ENCODE measurements around the gene BRD7. TPM values are rescaled to one million over a fixed set of nuclear protein-coding genes. Genes with fewer than 3 reads are reported as not detected.

Gene BRD7
- total and polyA plus RNA-seq, 10 of the 15 experiments (the other 5 are each of a cell fraction or from before 2014, with no cell fraction given), result 16.9 to 74.7 (median 52.0) TPM

GRCh38 chr16:50326264-50326663, 42.5 kb downstream of the BRD7 start:
- no peaks in the 10 kb centered on the region for H4K20me1 ChIP-seq (ENCODE audit: control insufficient read depth, insufficient read depth)
- DNase-seq (ENCODE audit: low read depth, low spot score) (no peak), ATAC-seq (no peak), FAIRE-seq (no peak)
- no peaks in the 10 kb centered on the region for H3K9me3 ChIP-seq (replicated peaks; ENCODE audit: control insufficient read depth, insufficient read depth, low read length)
- H3K79me2 ChIP-seq (ENCODE audit: control insufficient read depth, insufficient read depth, low read length), result no peaks in the 10 kb centered on the region
- CTCF ChIA-PET, result interaction anchor here (0.6 to 5.6 kb wide), 16 partner anchors 11 to 480 kb away, joined by 3 to 51 read pairs (median 5); partner anchors contain the start of gene CNEP1R1
- H3K36me3 ChIP-seq (ENCODE audit: control insufficient read depth in 2 of 2, insufficient read depth in 2 of 2, low read length in 1 of 2), result peaks cover 18 to 30% of the 10 kb centered on the region in 2 experiments
- no peak overlapping the region for H2AFZ ChIP-seq (ENCODE audit: control insufficient read depth, low read depth, low read length)
- POLR2A ChIA-PET, result interaction anchor here (0.9 kb wide), 1 partner anchor 11 kb away, joined by 3 read pairs; no protein-coding TSS in a partner anchor
- H3K27me3 ChIP-seq (replicated peaks in 1 of 2; ENCODE audit: control insufficient read depth in 2 of 2, insufficient read depth in 2 of 2, low read length in 1 of 2), result no peaks in the 10 kb centered on the region
- WGBS (ENCODE audit: insufficient coverage, insufficient replicate concordance, low lambda C conversion rate, missing lambda C conversion rate), result 99% methylated on average over 5 of the region's 5 CpGs
- H3K4me3 ChIP-seq, result no peak overlapping the region
- RAD21 ChIA-PET (ENCODE audit: unreplicated experiment), result interaction anchor here (1.1 to 1.5 kb wide), 3 partner anchors 29 to 301 kb away, joined by 4 to 7 read pairs (median 4); partner anchors contain the start of gene CNEP1R1
- no peak overlapping the region for H3K9ac ChIP-seq (ENCODE audit: control insufficient read depth, insufficient read depth, low read length)
- intact Hi-C loops (cut with micrococcal nuclease; ENCODE audit: unreplicated experiment) (loop anchor here (5.0 to 10.0 kb wide), 2 partner anchors 111 to 481 kb away; no protein-coding TSS in a partner anchor), in situ Hi-C loops (cut with MboI) (no loop called here)
- SMC1A ChIA-PET (ENCODE audit: uncharacterized antibody, unreplicated experiment), result interaction anchor here (1.2 to 2.6 kb wide), 8 partner anchors 25 to 480 kb away, joined by 3 to 19 read pairs (median 6); no protein-coding TSS in a partner anchor
- H3K27ac ChIP-seq (ENCODE audit: control insufficient read depth, insufficient read depth), result no peak overlapping the region
- TF ChIP-seq ZNF217 (IDR thresholded peaks at IDR 0.05) (no peak), ZBTB33 (IDR thresholded peaks at IDR 0.05) (no peak), SMAD5 (IDR thresholded peaks at IDR 0.05; ENCODE audit: low read depth) (no peak), CBFB (IDR thresholded peaks at IDR 0.05; ENCODE audit: low read depth) (no peak), POU2F2 (IDR thresholded peaks at IDR 0.05; ENCODE audit: borderline replicate concordance, low read depth, low read length) (no peak), TAF1 (IDR thresholded peaks at IDR 0.05; ENCODE audit: borderline replicate concordance, low read depth, low read length) (no peak), ZZZ3 (IDR thresholded peaks at IDR 0.05; ENCODE audit: control insufficient read depth, insufficient read length, low read depth) (no peak), CBX5 (IDR thresholded peaks at IDR 0.05; ENCODE audit: low read depth) (no peak), ATF7 (IDR thresholded peaks at IDR 0.05; ENCODE audit: low read depth) (no peak), YBX1 (IDR thresholded peaks at IDR 0.05) (no peak), PBX3 (IDR thresholded peaks at IDR 0.05; ENCODE audit: insufficient replicate concordance, low read depth, low read length) (no peak), JUNB (IDR thresholded peaks at IDR 0.05) (no peak), NR2C2 (IDR thresholded peaks at IDR 0.05; ENCODE audit: borderline replicate concordance, control insufficient read depth, insufficient read length, low read depth) (no peak), PAX5 (IDR thresholded peaks at IDR 0.05; ENCODE audit: borderline replicate concordance, low read depth, low read length) (no peak), MEF2A (IDR thresholded peaks at IDR 0.05; ENCODE audit: insufficient read depth, low read depth, low read length) (no peak)
- BruUV-seq (replicated peaks), result no TSS peak
- H3K4me2 ChIP-seq (ENCODE audit: control insufficient read depth, insufficient read depth), result no peak overlapping the region
- peaks cover 3% of the 10 kb centered on the region; the same call in 1 of the 2 replicates for H3K4me1 ChIP-seq (ENCODE audit: control insufficient read depth, insufficient read depth, low read length)

Data from GM12878 (cell line).